ENCODE results near the gene ZNF761.

Gene ZNF761

GRCh38 chr19:53504885-53505284 lies 73.1 kb downstream of the ZNF761 start:
- no peak overlapping the region for H3K4me3 ChIP-seq (ENCODE audit: insufficient read length, low read depth)
- no peak for DNase-seq (ENCODE audit: low read depth, low spot score)
- TF ChIP-seq SUZ12 (IDR thresholded peaks at IDR 0.05; ENCODE audit: extremely low read depth, insufficient read depth, insufficient read length) (no peak), YY1 (IDR thresholded peaks at IDR 0.05; ENCODE audit: insufficient read depth, insufficient read length) (no peak)
- peak overlapping the region; percentile 56 for H3K9ac ChIP-seq (ENCODE audit: insufficient read length, low read depth)
- no peaks in the 10 kb centered on the region for H3K9me3 ChIP-seq (ENCODE audit: insufficient read depth, low read length)
- no peaks in the 10 kb centered on the region for H3K27me3 ChIP-seq (ENCODE audit: insufficient read depth, insufficient read length)
- peaks cover 2% of the 10 kb centered on the region for H3K4me1 ChIP-seq (ENCODE audit: insufficient read depth, insufficient read length)
- H3K36me3 ChIP-seq (ENCODE audit: insufficient read depth, insufficient read length, low read length): no peaks in the 10 kb centered on the region

GRCh38 chr19:53506728-53507127 lies 74.9 kb downstream of the ZNF761 start:
- no peak for DNase-seq (ENCODE audit: low read depth, low spot score)
- H3K9ac ChIP-seq (ENCODE audit: insufficient read length, low read depth): no peak overlapping the region

More at GRCh38 chr19:53506728-53507127, 74.9 kb downstream of the ZNF761 start:
- Histone ChIP-seq H3K36me3 (ENCODE audit: insufficient read depth, insufficient read length, low read length) (no peaks in the 10 kb centered on the region), H3K4me1 (ENCODE audit: insufficient read depth, insufficient read length) (peaks cover 2% of the 10 kb centered on the region), H3K27me3 (ENCODE audit: insufficient read depth, insufficient read length) (no peaks in the 10 kb centered on the region), H3K4me3 (ENCODE audit: insufficient read length, low read depth) (no peak overlapping the region), H3K9me3 (ENCODE audit: insufficient read depth, low read length) (no peaks in the 10 kb centered on the region)
- TF ChIP-seq ZNF274 (IDR thresholded peaks at IDR 0.05; ENCODE audit: low read depth, low read length): no peak
- no peak for TF ChIP-seq YY1 (IDR thresholded peaks at IDR 0.05; ENCODE audit: insufficient read depth, insufficient read length)
- no peak for TF ChIP-seq SUZ12 (IDR thresholded peaks at IDR 0.05; ENCODE audit: extremely low read depth, insufficient read depth, insufficient read length)

Measured in NT2/D1 (cell line).